ENCODE results near the gene SLC6A16. TPM values are rescaled to one million over a fixed set of nuclear protein-coding genes. Genes with fewer than 3 reads are reported as not detected.
A peak's percentile ranks its signal among the peaks of the same experiment; 100 is the strongest.
"Not testable (repeated sequence)": the region's sequence is repeated elsewhere in the genome, so short reads cannot be mapped to it uniquely, and the experiment has no call there.

The SLC6A16 gene
- total RNA-seq, 3 donors from 2014 or later: 1.2 to 2.7 (median 2.0) TPM

- Histone ChIP-seq H3K9me3 (no peaks in the 10 kb centered on the region), H3K4me3 (peak overlapping the region in 1 of 3 donors; percentile 44), H3K27ac (no peak overlapping the region), H3K27me3 (no peaks in the 10 kb centered on the region), H3K36me3 (no peaks in the 10 kb centered on the region), H3K4me1 (no peaks in the 10 kb centered on the region)
- intact Hi-C loops (cut with DNase I; ENCODE audit: low total_unique reads): no loop called here
- peak; percentile 27 to 73 for DNase-seq (ENCODE audit: low spot score in 2 of 2)
- TF ChIP-seq POLR2AphosphoS5 (IDR thresholded peaks at IDR 0.05) (no peak), POLR2A (IDR thresholded peaks at IDR 0.05) (no peak), CTCF (IDR thresholded peaks at IDR 0.05) (peak in 2 of 3 donors; percentile 41 to 51)
These were observed 23.7 kb downstream of the SLC6A16 start for GRCh38 chr19:49301165-49301865.

- H3K27ac ChIP-seq; H3K9me3 ChIP-seq; intact Hi-C loops (cut with DNase I; ENCODE audit: low total_unique reads); H3K4me1 ChIP-seq; H3K27me3 ChIP-seq; H3K4me3 ChIP-seq; DNase-seq (ENCODE audit: low spot score in 2 of 2); H3K36me3 ChIP-seq: not testable (repeated sequence)
These were observed 26.3 kb downstream of the SLC6A16 start for GRCh38 chr19:49298653-49299052.

GRCh38 chr19:49297403-49297802, 27.6 kb downstream of the SLC6A16 start:
- Histone ChIP-seq H3K9me3 (no peaks in the 10 kb centered on the region), H3K4me3 (no peak overlapping the region), H3K36me3 (no peaks in the 10 kb centered on the region), H3K27me3 (no peaks in the 10 kb centered on the region), H3K27ac (no peak overlapping the region), H3K4me1 (no peaks in the 10 kb centered on the region)
- no peak for TF ChIP-seq POLR2AphosphoS5 (IDR thresholded peaks at IDR 0.05)
- no peak for TF ChIP-seq CTCF (IDR thresholded peaks at IDR 0.05)
- TF ChIP-seq POLR2A (IDR thresholded peaks at IDR 0.05): no peak
- no peak for DNase-seq (ENCODE audit: low spot score in 2 of 2)
- intact Hi-C loops (cut with DNase I; ENCODE audit: low total_unique reads): no loop called here

- Histone ChIP-seq H3K27me3 (no peaks in the 10 kb centered on the region), H3K9me3 (no peaks in the 10 kb centered on the region), H3K27ac (no peak overlapping the region), H3K36me3 (no peaks in the 10 kb centered on the region), H3K4me3 (no peak overlapping the region), H3K4me1 (no peaks in the 10 kb centered on the region)
- intact Hi-C loops (cut with DNase I; ENCODE audit: low total_unique reads): no loop called here
- TF ChIP-seq POLR2AphosphoS5 (IDR thresholded peaks at IDR 0.05) (no peak), CTCF (IDR thresholded peaks at IDR 0.05) (no peak), POLR2A (IDR thresholded peaks at IDR 0.05) (no peak)
- DNase-seq (ENCODE audit: low spot score in 2 of 2): no peak
These were observed 29.6 kb downstream of the SLC6A16 start for GRCh38 chr19:49295208-49295880.

GRCh38 chr19:49294401-49294800, 30.6 kb downstream of the SLC6A16 start:
- DNase-seq (ENCODE audit: low spot score in 2 of 2): no peak

More at GRCh38 chr19:49294401-49294800, 30.6 kb downstream of the SLC6A16 start:
- Histone ChIP-seq H3K27me3 (no peaks in the 10 kb centered on the region), H3K27ac (no peak overlapping the region), H3K4me3 (no peak overlapping the region), H3K9me3 (no peaks in the 10 kb centered on the region), H3K4me1 (no peaks in the 10 kb centered on the region), H3K36me3 (no peaks in the 10 kb centered on the region)
- no peak for TF ChIP-seq POLR2A (IDR thresholded peaks at IDR 0.05)
- TF ChIP-seq POLR2AphosphoS5 (IDR thresholded peaks at IDR 0.05): no peak
- no peak for TF ChIP-seq CTCF (IDR thresholded peaks at IDR 0.05)
- intact Hi-C loops (cut with DNase I; ENCODE audit: low total_unique reads): no loop called here

Measured in breast epithelium (tissue), 4 donors.